GM12878 (cell line): ENCODE data around the gene GRIA4. TPM values are rescaled to one million over a fixed set of nuclear protein-coding genes. Genes with fewer than 3 reads are reported as not detected.

ENCODE experiments used
- ATAC-seq: fragments of 200-7000 bp; cut with Tn5 transposase; 3 replicates; pipeline ENCODE4 v1.9.1; 2020; ENCODE audit warnings: mild to moderate bottlenecking, moderate library complexity
- BruUV-seq: library from RNA; stranded (reverse); fragments of 400-500 nt; replicated peaks from 2 replicates; lab custom pipeline; 2021; lab: Mats Ljungman, UMichigan
- CTCF ChIA-PET: fragments of 300-600 bp; sonication (Branson Sonifier 250); formaldehyde crosslinking; extraction: SDS; loops from one replicate; lab custom pipeline; 2021; ENCODE audit warnings: inconsistent platforms; lab: Yijun Ruan, JAX
- POLR2A ChIA-PET: fragments of 350-600 bp; formaldehyde crosslinking; extraction: SDS; loops from one replicate; lab custom pipeline; 2021; ENCODE audit warnings: inconsistent platforms; lab: Charles Lee
- RAD21 ChIA-PET: fragments of 300-600 bp; sonication (Branson Sonifier 250); formaldehyde crosslinking; loops from one replicate; lab custom pipeline; 2023; ENCODE audit warnings: antibody characterized with exemption; ENCODE audit not compliant: unreplicated experiment; lab: Charles Lee
- SMC1A ChIA-PET: fragments of 300-600 bp; sonication (Branson Sonifier 250); formaldehyde crosslinking; loops from one replicate; lab custom pipeline; 2023; ENCODE audit not compliant: unreplicated experiment, uncharacterized antibody; lab: Charles Lee
- DNase-seq: peaks from one replicate; pipeline ENCODE4 v3.0.0-alpha.2; 2011; ENCODE audit warnings: low read depth, low spot score
- FAIRE-seq: peaks from 3 replicates; lab custom pipeline; 2011; peaks lifted over from hg19 to GRCh38; lab: Jason Lieb, UNC
- H2AFZ ChIP-seq: 2 replicates; pipeline ENCODE4 v1.6.0; 2011; ENCODE audit warnings: low read depth, low read length, control low read depth; ENCODE audit not compliant: control insufficient read depth
- H3K27ac ChIP-seq: 2 replicates; pipeline ENCODE4 v1.5.1; 2011; ENCODE audit warnings: control low read depth; ENCODE audit not compliant: control insufficient read depth, insufficient read depth
- H3K27me3 ChIP-seq, 2 experiments: replicated peaks in 1 of 2; 2 replicates each; pipeline versions ENCODE4 v1.6.0 to v1.6.1; 2011; ENCODE audit warnings: low read length in 1 of 2; ENCODE audit not compliant: control insufficient read depth in 2 of 2, insufficient read depth in 2 of 2
- H3K36me3 ChIP-seq, 2 experiments: 2 replicates each; pipeline ENCODE4 v1.5.1; 2011; ENCODE audit warnings: low read length in 1 of 2; ENCODE audit not compliant: control insufficient read depth in 2 of 2, insufficient read depth in 2 of 2
- H3K4me1 ChIP-seq: 2 replicates; pipeline ENCODE4 v1.6.1; 2011; ENCODE audit warnings: mild to moderate bottlenecking, low read length, moderate library complexity, mixed read lengths; ENCODE audit not compliant: control insufficient read depth, insufficient read depth
- H3K4me2 ChIP-seq: 2 replicates; pipeline ENCODE4 v1.6.0; 2011; ENCODE audit warnings: control low read depth; ENCODE audit not compliant: control insufficient read depth, insufficient read depth
- H3K4me3 ChIP-seq: fragments of 200-600 bp; sonication (generic); 2 replicates; pipeline ENCODE4 v1.5.1; 2016
- H3K79me2 ChIP-seq: 2 replicates; pipeline ENCODE4 v1.6.0; 2011; ENCODE audit warnings: low read length; ENCODE audit not compliant: control insufficient read depth, insufficient read depth
- H3K9ac ChIP-seq: 2 replicates; pipeline ENCODE4 v1.8.0; 2011; ENCODE audit warnings: low read length, control low read depth, mixed read lengths; ENCODE audit not compliant: control insufficient read depth, insufficient read depth
- H3K9me3 ChIP-seq: replicated peaks from 3 replicates; pipeline ENCODE4 v1.5.1; 2011; ENCODE audit warnings: mild to moderate bottlenecking, low read length; ENCODE audit not compliant: control insufficient read depth, insufficient read depth
- H4K20me1 ChIP-seq: 2 replicates; pipeline ENCODE4 v1.6.0; 2011; ENCODE audit not compliant: control insufficient read depth, insufficient read depth
- ATF2 ChIP-seq: IDR thresholded peaks from 2 replicates; pipeline ENCODE4 v1.6.1; 2012; ENCODE audit warnings: low read length, inconsistent platforms
- BCL11A ChIP-seq: IDR thresholded peaks from 2 replicates; pipeline ENCODE4 v1.6.1; 2011; ENCODE audit warnings: low read depth, low read length
- ELK1 ChIP-seq: IDR thresholded peaks from 2 replicates; pipeline ENCODE4 v1.6.1; 2012; ENCODE audit warnings: low read depth, low read length, improper control_type of control experiment
- LARP7 ChIP-seq: fragments of 450-650 bp; IDR thresholded peaks from 2 replicates; pipeline ENCODE4 v1.6.1; 2017; ENCODE audit warnings: mild to moderate bottlenecking
- NBN ChIP-seq: fragments of 450-650 bp; IDR thresholded peaks from 2 replicates; pipeline ENCODE4 v1.6.1; 2016
- NFIC ChIP-seq: IDR thresholded peaks from 2 replicates; pipeline ENCODE4 v1.6.1; 2012; ENCODE audit warnings: low read depth, mild to moderate bottlenecking, inconsistent platforms, low read length, moderate library complexity
- NFXL1 ChIP-seq: fragments of 450-650 bp; IDR thresholded peaks from 2 replicates; pipeline ENCODE4 v1.6.1; 2017; ENCODE audit warnings: antibody characterized with exemption, mild to moderate bottlenecking, borderline replicate concordance
- NFYA ChIP-seq: IDR thresholded peaks from 2 replicates; pipeline ENCODE4 v1.6.1; 2011; ENCODE audit warnings: low read depth, mild to moderate bottlenecking, low read length, improper control_type of control experiment, borderline replicate concordance
- POU2F2 ChIP-seq: IDR thresholded peaks from 3 replicates; pipeline ENCODE4 v1.6.1; 2011; ENCODE audit warnings: low read depth, mild to moderate bottlenecking, low read length, borderline replicate concordance
- RAD51 ChIP-seq: fragments of 450-650 bp; IDR thresholded peaks from 2 replicates; pipeline ENCODE4 v1.6.1; 2016; ENCODE audit warnings: moderate library complexity, mild to moderate bottlenecking, inconsistent platforms
- RELA ChIP-seq: fragments of 450-650 bp; IDR thresholded peaks from 2 replicates; pipeline ENCODE4 v1.8.0; 2014; ENCODE audit warnings: borderline replicate concordance; ENCODE audit not compliant: partially characterized antibody
- SMAD5 ChIP-seq: IDR thresholded peaks from 2 replicates; pipeline ENCODE4 v1.6.1; 2016; ENCODE audit warnings: antibody characterized with exemption, low read depth
- TARDBP ChIP-seq: IDR thresholded peaks from 2 replicates; pipeline ENCODE4 v1.6.1; 2016; ENCODE audit warnings: borderline replicate concordance
- TBL1XR1 ChIP-seq: IDR thresholded peaks from 2 replicates; pipeline ENCODE4 v1.6.1; 2012; ENCODE audit warnings: low read depth, low read length, improper control_type of control experiment
- WGBS: methylation state at CpG from one replicate; pipeline ENCODE4 v1.1.6; 2016; ENCODE audit warnings: low lambda C conversion rate; ENCODE audit not compliant: insufficient replicate concordance, insufficient coverage; ENCODE audit errors: missing lambda C conversion rate; 5-methylcytosine and 5-hydroxymethylcytosine counted together
- in situ Hi-C: fragments of 300-500 bp; cut with MboI; formaldehyde crosslinking; loops from 9 replicates; pipeline ENCODE4 v1.14.3; 2018; ENCODE audit warnings: mixed read lengths
- intact Hi-C: fragments of 100-400 bp; cut with micrococcal nuclease; formaldehyde crosslinking; loops from one replicate; pipeline ENCODE4 v1.14.2; 2022; ENCODE audit not compliant: unreplicated experiment
- polyA plus RNA-seq, 11 experiments: library from polyadenylated mRNA; depleted of rRNA in 4 of 11; unstranded in 6 of 11; stranded (reverse) in 5 of 11; fragments of >200 nt; fragmentation: Nextera tagmentation in 4 of 11; fragmentation: Illumina TruSeq in 1 of 11; extraction: Ambion mirVana in 4 of 11; extraction: Trizol in 1 of 11; gene quantifications; 1 replicate in 1 of 11; 2 replicates in 10 of 11; pipeline versions ENCODE4 v1.2.1 to v1.2.3, GENCODE V29; 2011 to 2016; ENCODE audit warnings: inconsistent platforms in 2 of 11, missing spikeins in 2 of 11, low read depth in 1 of 11
- total RNA-seq, 4 experiments: library from RNA; depleted of rRNA in 3 of 4; stranded (reverse); fragments of >200 nt in 3 of 4; fragmentation: Illumina TruSeq in 1 of 4; extraction: Trizol in 1 of 4; gene quantifications; 2 replicates each; pipeline versions ENCODE4 v1.2.1 to v1.2.3, GENCODE V29; 2013 to 2021
- TF ChIP-seq, protein P1 (sequence below): IDR thresholded peaks from 2 replicates; pipeline ENCODE4 v1.6.1; 2012; ENCODE audit warnings: improper control_type of control experiment, low read depth, low read length; ENCODE audit not compliant: insufficient replicate concordance
- TF ChIP-seq, protein P2 (sequence below): IDR thresholded peaks from 2 replicates; pipeline ENCODE4 v1.6.1; 2011; ENCODE audit warnings: mild to moderate bottlenecking, low read depth, low read length, moderate library complexity; ENCODE audit not compliant: insufficient replicate concordance

The GRIA4 gene
- total and polyA plus RNA-seq, 10 of the 15 experiments (the other 5 are each of a cell fraction or from before 2014, with no cell fraction given), result 0.04 TPM; not detected in 9

GRCh38 chr11:105969756-105970155 is 359.9 kb downstream of the GRIA4 start:
- H3K4me3 ChIP-seq, result no peak overlapping the region
- BruUV-seq, result no TSS peak
- peak; percentile 33 for ATAC-seq
- no peaks in the 10 kb centered on the region for H3K4me1 ChIP-seq
- WGBS, result 0% methylated on average over 1 of the region's 1 CpG
- SMC1A ChIA-PET, result interaction anchor here (1.4 kb wide), 1 partner anchor 45 kb away, joined by 3 read pairs; no protein-coding TSS in a partner anchor
- H3K36me3 ChIP-seq, result no peaks in the 10 kb centered on the region
- intact Hi-C loops (no loop called here), in situ Hi-C loops (no loop called here)
- H3K79me2 ChIP-seq, result no peaks in the 10 kb centered on the region
- no peak overlapping the region for H2AFZ ChIP-seq
- FAIRE-seq, result no peak
- no peaks in the 10 kb centered on the region for H3K27me3 ChIP-seq
- no peak for TF ChIP-seq TARDBP
- TF ChIP-seq, protein P1, sequence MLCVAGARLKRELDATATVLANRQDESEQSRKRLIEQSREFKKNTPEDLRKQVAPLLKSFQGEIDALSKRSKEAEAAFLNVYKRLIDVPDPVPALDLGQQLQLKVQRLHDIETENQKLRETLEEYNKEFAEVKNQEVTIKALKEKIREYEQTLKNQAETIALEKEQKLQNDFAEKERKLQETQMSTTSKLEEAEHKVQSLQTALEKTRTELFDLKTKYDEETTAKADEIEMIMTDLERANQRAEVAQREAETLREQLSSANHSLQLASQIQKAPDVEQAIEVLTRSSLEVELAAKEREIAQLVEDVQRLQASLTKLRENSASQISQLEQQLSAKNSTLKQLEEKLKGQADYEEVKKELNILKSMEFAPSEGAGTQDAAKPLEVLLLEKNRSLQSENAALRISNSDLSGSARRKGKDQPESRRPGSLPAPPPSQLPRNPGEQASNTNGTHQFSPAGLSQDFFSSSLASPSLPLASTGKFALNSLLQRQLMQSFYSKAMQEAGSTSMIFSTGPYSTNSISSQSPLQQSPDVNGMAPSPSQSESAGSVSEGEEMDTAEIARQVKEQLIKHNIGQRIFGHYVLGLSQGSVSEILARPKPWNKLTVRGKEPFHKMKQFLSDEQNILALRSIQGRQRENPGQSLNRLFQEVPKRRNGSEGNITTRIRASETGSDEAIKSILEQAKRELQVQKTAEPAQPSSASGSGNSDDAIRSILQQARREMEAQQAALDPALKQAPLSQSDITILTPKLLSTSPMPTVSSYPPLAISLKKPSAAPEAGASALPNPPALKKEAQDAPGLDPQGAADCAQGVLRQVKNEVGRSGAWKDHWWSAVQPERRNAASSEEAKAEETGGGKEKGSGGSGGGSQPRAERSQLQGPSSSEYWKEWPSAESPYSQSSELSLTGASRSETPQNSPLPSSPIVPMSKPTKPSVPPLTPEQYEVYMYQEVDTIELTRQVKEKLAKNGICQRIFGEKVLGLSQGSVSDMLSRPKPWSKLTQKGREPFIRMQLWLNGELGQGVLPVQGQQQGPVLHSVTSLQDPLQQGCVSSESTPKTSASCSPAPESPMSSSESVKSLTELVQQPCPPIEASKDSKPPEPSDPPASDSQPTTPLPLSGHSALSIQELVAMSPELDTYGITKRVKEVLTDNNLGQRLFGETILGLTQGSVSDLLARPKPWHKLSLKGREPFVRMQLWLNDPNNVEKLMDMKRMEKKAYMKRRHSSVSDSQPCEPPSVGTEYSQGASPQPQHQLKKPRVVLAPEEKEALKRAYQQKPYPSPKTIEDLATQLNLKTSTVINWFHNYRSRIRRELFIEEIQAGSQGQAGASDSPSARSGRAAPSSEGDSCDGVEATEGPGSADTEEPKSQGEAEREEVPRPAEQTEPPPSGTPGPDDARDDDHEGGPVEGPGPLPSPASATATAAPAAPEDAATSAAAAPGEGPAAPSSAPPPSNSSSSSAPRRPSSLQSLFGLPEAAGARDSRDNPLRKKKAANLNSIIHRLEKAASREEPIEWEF, result no peak
- no peak for TF ChIP-seq BCL11A
- TF ChIP-seq NFXL1, result no peak
- TF ChIP-seq ELK1, result no peak
- no peak for TF ChIP-seq NBN
- TF ChIP-seq LARP7, result no peak
- no peak for TF ChIP-seq TBL1XR1
- no peak for TF ChIP-seq NFYA
- TF ChIP-seq POU2F2, result no peak
- TF ChIP-seq RAD51, result no peak
- TF ChIP-seq, protein P2, sequence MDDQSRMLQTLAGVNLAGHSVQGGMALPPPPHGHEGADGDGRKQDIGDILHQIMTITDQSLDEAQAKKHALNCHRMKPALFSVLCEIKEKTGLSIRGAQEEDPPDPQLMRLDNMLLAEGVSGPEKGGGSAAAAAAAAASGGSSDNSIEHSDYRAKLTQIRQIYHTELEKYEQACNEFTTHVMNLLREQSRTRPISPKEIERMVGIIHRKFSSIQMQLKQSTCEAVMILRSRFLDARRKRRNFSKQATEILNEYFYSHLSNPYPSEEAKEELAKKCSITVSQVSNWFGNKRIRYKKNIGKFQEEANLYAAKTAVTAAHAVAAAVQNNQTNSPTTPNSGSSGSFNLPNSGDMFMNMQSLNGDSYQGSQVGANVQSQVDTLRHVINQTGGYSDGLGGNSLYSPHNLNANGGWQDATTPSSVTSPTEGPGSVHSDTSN, result no peak
- no peak for TF ChIP-seq NFIC
- TF ChIP-seq ATF2, result no peak
- no peak for TF ChIP-seq SMAD5
- TF ChIP-seq RELA, result no peak
- H4K20me1 ChIP-seq, result no peaks in the 10 kb centered on the region
- POLR2A ChIA-PET, result no interaction called here
- no peak overlapping the region for H3K27ac ChIP-seq
- no peaks in the 10 kb centered on the region for H3K9me3 ChIP-seq
- RAD21 ChIA-PET, result no interaction called here
- no peak for DNase-seq
- no peak overlapping the region for H3K4me2 ChIP-seq
- H3K9ac ChIP-seq, result no peak overlapping the region
- CTCF ChIA-PET, result interaction anchor here (1.0 kb wide), 1 partner anchor 460 kb away, joined by 3 read pairs; no protein-coding TSS in a partner anchor
